T follicular helper cell (primary cell): Measurements from ENCODE around the gene HIPK2.
A peak's percentile ranks its signal among the peaks of the same experiment; 100 is the strongest.

ENCODE experiments used
- DNase-seq: peaks from one replicate; pipeline ENCODE4 v3.0.0-alpha.2; 2020; ENCODE audit warnings: low read depth

Gene HIPK2

DNA sequence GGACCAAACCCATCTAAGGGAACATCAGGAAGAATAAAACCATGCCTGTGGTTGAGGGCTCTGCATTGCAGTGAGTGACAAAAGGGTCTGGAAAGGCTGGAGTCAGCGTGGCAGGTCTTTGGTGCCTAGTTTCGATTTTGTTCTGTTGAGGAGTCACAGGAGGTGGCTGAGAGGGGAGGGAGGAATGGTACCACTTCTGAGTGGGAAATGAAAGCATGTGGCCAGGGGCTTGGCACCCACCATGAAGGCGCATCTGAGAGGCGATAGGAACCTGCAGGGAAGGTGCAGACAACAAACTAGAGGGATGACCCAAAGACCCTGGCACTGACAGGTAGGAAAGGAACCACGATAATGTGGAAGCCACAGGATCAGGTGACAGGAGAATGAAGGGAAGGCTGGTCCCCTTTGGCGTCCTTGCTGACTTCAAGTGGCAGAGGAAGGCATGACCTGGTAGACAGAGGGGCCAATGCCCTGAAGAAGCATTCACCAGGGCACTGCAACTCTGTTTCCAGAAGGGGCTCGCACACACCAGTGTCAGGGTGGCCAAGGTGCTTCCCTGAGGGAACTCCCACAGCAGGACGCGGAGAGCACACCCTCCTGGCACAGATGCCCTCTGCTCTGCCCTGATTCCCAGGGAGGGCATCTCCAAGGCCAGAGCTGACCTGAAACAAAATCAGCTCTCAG, 41.7 kb downstream of the HIPK2 start:
- DNase-seq, result no peak

DNA sequence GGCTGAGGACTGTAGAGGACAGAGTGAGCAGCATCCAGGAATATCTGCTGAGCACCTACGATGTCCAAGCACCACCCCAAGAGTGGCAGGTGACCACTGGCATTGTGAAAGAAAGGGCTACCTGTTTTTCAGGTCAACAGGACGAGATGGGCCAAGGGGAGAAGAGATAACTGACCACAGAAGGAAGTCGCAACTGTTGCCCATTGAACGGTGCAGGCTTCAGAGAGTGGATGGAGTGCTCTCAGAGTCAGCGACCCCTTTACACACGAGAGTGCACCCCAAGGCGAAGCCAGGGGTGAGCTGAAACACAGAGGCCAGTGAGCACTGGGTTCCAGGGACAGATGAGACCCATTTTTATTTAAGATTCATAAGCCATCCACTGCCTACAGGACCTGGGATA, 42.3 kb downstream of the HIPK2 start:
- DNase-seq, result no peak

DNA sequence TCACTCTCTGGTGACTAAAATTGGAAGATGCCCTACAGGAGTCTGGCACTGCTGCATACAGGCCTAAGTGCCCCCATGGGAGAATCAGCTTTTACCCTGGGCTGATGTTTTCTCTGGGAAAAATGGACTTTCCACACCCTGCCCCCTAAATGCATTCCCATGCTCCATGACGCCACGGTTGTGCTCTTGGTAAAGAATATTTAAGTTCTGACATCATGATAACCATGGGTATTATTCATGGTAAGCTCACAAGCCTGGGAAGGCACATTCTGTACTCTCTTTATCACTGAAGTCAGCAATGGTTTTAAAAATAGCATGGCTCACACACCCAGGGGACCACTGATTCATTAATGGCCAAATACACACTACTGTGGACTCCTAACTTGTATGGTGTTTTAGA, 43.4 kb downstream of the HIPK2 start:
- DNase-seq, result no peak

DNA sequence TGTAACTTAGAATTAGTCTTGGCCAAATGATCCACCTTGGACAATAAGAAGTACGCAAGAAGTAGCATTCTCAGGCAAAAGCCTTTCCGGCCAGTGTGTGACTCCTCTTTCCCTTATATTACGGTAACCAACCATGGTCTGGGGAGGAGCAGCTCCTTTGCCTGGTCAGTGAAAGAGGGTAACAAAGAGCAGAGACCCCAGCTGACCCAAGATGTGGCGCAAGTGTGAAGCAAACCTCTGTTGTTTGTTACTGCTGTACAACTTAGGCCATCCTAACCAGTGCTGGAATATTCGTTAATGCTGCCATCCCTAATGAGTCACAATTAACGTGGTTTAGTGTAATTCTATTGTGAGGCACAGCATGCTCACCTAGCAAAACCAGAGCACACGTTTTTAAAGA, 44.0 kb downstream of the HIPK2 start:
- no peak for DNase-seq

DNA sequence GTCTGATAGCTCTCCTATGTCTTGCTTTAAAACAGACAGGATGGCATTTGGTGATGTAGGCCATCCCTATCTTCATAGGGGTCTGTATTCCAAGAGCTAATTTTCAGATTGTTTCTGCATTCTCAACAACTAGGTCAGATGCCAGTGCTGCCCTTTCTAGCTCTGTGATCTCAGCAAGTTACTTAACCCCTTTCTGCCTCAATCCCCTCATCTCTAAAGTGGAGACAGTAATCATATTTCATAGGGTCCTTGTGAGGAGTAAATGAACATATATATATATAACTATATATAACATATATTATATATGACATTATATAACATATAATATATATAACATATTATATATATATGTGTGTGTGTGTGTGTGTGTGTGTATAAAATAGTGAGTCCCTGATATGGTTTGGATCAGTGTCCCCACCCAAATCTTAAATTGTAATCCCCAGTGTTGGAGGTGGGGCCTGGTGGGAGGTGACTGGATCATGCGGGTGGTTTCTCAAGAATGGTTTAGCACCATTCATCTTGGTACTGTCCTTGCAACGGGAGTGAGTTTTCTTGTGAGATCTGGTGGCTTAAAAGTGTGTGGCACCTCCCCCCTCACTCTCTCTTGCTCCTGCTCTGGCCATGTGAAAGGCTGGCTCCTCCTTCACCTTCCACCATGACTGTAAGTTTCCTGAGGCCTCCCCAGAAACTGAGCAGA, 45.2 kb downstream of the HIPK2 start:
- DNase-seq, result no peak

DNA sequence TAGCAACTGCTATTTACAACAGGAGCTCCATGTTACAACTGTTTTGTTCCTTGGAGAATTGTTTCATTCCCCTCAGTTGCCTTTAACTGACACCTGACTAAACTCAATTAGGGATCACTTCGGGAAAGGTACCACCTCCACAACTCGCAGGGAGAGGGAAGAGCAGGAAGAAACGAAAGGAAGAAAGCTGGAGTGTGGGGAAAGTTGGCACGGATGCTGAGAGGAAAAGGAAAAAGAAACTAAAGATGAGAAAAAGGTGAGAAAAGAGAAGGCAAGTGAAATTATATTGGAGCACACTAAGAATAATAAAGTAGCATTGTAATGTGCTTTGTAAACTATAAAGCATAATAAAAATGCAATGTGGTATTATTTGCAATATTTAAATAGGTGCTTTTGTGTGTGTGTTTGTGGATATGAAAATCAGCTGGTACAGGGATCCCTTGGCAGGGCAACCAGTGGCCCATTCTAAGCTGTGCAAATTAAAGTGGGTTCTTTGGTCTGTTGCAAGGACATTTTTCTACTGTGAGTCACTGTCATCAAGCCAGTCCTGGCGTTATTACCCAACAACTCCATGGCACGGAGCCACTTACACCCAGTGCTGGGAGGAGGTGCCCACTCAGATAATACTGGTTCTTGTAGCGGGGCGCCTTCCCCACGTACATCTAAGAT, 45.9 kb downstream of the HIPK2 start:
- no peak for DNase-seq

DNA sequence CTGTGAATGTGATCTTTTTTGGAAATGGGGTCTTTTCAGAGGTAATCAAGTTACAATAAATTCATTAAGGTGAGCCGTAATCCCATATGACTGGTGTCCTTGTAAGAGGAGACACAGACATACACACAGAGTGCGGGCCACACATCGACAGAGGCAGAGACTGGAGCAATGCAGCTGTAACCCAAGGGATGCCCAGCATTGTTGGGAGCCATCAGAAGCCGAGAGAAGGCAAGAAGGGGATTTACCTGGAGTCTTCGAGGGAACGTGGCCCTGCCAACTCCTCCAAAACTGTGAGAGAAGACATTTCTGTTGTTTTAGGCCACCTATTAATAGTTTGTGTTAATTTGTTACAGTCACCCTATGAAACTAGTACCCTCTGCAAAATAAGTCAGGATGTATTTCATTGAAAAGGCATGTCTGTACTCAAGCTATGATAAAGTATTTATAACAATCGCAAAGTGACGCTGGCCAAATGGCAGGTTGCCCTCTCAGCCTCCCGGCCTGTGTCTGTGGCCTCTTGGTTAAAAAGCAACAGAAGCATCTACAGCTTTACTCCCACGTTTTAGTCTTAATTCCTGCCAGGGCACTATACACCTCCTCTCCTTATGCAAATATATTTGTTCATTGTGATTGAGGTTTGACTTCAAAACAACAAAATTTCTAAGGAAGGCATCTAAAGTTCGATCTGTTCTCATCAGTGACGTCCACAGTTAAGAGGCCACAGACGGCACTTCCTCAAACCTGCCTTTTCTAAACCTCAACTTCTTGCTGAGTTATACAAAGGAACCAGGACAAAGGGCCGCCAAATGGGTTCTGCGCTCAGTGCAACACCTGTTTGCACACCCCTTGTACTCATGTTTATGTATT, 46.8 kb downstream of the HIPK2 start:
- DNase-seq, result peak; percentile 33

DNA sequence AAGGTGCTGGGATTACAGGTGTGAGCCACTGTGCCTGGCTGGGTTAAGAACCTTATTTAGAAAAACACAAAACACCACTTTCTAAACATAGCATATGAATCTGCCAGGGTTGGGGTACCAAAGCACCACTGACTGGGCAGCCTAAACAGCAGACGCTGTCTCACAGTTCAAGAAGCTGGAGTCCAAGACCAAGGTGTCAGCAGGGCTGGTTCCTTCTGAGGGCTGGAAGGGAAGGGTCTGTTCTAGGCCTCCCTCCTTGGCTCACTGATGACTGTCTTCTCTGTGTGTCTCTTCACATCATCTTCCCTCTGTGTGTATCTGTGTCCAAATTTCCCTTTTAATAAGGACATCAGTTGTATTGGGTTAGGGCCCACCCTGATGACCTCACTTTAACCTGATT, 49.6 kb downstream of the HIPK2 start:
- DNase-seq, result no peak

DNA sequence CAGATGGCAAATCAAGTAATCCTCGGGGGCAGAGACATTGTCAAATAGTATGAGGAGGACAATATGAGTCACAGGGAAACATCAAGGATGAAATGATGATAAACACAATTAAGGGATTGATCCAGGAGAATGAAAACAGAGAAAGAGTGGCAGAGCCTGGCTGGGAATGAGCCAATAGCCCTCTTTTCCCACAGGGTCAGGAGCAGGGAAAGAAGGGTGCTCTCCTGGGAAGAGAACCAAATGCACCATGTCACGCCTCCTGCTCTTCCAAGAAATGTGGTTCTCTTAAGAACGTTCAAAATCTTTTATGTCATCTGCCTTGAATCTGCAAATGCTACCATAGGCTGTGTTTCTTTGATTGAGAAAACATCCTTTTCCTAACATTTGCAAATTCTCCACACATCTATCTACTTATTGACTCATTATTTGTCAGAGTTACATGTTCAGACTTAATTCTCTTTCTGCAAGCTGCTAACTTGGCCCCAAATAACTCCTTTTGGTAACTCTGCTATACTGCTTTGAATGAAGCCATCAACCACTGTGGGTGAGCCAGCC, 50.6 kb downstream of the HIPK2 start:
- no peak for DNase-seq

DNA sequence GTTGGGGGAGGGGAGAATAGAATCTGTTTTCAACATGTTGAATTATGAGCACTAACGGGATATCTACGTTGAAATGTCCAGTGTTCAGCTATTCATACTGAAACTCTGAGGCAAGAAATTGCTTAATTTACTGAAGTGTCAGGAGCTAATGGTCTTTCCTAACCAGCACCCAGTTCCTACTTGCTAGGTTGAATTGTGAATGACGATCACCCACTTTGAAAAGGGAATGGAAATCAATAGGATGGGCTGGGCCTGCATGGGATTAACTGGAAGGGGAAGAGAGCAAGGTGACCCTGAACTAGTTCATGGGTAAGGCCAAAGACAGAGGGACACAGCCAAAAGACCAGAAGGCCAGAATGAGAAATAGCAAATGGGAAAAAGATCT, 51.3 kb downstream of the HIPK2 start:
- DNase-seq, result no peak

DNA sequence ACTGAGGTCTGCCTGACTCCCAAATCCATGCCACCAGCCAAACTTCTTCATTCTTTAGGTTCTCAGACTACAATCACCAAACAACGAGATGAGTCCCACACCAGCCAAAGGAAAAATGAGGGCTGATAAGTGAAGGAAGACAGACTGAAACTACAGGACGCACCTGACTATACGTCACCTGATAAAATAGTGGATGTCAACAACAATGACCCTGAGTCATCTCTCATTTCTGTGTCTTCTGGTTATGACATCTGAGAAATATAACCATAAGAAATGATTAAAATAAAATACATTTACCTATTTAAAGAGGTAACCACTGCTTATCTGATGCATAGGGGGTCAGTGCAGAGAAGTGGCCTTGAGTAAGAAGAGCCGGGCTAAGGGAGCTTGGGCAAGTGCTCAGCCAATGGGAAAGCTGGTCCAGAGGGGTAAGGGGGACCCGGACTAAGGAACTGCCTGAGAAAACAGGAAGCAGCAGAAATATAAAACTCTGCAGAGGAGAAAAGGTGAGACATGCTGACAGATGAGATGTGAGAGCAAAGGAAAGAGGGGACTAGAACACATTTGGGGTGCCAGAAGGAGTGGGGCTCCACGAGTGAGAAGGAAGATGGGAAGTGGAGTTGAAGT, 51.8 kb downstream of the HIPK2 start:
- no peak for DNase-seq

DNA sequence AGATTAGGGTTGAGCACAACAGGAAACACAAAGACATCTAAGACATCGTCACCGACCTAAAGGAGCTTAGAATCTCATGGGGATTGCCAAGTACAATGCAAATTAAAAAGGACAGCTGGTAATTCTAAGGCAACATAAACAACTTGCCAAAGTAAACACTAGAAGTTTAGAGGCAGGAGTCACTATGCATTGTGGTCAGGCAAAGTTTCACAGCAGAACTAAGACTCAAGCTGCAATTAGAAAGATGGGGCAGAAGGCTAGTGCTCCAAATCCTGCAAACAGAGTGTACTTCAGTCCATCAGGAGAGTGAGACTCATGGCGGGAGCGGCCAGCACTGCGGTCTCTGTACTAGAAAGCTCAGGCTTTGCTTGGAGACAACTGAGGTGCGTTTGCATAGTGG, 52.7 kb downstream of the HIPK2 start:
- DNase-seq, result no peak

DNA sequence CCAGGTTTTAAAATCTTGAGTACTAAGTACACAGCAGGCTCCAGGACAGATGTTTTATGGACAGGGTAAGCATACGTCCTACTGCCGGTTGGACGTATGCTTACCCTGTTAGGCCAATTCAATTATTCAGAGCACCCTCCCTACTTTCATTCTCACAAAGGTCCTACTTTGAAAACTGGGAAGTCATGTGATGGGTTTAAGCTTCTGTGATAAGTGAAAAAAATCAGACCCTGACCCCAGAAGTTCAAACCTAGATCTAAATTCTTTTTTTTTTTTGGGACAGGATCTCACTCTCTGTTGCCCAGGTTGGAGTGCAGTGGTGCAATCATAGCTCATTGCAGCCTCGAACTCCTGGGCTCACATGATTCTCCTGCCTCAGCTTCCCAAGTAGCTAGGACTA, 55.2 kb downstream of the HIPK2 start:
- no peak for DNase-seq

DNA sequence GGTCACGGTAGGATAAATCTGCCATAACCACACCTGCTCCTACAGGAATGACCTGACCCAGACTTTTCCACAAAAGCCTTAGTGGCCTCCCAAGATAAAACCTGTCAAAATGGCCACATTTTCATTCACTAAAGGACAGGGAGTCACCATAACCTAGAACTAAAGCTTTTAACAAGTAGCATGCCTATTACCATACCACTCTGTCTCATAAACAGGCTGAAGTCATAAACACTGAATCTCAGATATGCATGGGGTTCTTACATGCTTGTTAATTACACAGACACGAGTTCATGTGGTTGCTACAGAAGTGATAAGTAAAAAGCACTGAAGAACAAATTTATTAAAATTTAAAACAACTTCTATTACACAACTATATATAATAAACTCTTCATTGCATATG, 56.0 kb downstream of the HIPK2 start:
- DNase-seq, result no peak

DNA sequence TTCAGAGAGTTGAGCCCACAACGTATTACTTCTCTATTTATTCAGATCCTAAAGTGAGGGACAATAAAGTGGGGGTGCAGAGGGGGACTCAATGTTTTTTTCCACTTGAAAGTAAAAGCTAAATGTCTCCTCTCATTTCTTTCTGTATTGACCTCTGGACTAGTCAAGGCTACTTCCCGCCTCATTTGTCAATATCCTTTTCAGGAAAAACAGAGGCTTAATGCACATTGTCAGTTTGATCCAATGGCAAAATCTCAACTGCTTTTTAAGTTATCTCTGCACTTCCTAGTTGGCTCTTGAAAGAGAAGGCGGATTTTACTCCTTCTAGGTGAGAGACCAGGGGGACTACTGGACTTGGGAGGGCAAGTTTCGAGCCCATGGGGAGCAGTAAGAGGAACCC, 56.4 kb downstream of the HIPK2 start:
- no peak for DNase-seq

DNA sequence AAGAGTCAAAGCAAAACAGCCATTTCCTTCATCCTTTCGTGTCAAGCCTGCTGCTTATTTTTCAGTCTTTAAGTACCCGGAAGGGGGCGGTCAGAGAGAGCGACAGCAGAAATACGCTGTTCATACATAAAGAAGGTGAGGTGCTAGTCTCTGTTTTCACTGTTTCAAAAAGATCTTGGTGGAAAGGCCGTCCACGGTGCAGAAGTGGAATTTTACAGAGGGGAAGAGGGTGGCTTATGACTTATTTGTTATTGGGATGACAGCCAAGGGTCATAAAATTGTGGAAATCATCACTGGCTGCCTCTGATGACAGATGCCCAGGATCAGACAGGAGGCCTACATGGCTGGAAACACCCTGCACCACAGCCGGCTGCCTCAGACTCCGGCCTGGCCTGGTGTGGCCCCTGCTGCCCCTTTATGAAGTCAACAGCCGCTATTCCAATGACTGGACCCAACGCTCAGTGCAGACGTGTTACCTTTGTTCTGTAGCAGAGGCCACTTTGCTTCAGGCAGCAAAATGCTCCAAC, 57.0 kb downstream of the HIPK2 start:
- DNase-seq, result no peak

DNA sequence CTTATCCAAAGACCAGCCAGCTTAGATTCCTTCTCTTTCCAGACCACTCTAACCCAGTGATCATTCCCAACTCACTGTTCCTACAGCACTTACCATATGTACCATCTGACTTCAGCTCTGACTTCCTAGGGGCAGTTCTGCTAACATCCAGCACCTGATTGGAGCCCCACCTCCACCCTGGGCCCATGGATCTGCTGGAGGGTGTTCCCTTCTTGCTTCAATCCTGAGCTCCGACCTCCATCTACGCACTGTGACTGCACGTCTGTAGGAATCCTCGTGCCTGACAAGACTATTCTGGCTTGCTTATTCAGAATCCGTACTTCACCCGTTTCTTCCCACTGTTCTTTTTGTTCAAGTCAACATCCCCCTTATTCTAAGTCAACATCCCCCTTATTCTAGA, 57.6 kb downstream of the HIPK2 start:
- no peak for DNase-seq

DNA sequence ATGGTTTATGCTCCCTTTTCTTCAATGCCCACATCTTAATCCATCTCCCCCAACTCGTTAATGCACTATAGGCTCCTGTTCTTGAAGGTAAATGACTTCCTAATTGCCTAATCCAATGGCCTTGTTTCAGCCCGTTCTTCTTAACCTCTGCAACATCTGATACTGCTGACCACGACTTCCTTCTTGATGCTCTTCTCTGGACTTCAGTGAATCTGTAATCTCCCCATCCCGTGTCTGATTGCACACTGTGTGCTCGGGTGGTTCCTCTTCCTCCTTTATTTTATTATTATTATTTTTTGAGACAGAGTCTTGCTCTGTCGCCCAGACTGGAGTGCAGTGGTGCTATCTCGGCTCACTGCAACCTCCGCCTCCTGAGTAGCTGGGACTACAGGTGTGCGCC, 58.9 kb downstream of the HIPK2 start:
- DNase-seq, result no peak

DNA sequence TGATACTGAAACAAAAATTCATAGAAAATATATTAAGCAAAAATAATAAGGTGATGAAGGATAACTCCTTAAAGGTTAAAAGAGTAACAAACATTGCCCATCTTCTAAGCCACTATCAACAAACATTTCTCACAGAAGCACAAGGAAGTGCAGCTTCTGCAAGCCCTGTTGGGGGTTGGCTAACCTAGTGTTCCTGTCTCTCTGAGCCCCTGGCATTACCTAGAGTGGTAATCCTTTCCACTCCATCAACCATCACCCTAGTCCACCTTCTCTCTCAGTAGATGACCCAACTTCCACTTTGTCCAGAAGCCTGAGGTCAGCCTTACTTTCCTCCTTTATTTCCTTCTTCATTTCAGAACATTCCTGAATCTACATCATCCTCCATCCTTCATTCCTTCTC, 59.7 kb downstream of the HIPK2 start:
- DNase-seq, result no peak

DNA sequence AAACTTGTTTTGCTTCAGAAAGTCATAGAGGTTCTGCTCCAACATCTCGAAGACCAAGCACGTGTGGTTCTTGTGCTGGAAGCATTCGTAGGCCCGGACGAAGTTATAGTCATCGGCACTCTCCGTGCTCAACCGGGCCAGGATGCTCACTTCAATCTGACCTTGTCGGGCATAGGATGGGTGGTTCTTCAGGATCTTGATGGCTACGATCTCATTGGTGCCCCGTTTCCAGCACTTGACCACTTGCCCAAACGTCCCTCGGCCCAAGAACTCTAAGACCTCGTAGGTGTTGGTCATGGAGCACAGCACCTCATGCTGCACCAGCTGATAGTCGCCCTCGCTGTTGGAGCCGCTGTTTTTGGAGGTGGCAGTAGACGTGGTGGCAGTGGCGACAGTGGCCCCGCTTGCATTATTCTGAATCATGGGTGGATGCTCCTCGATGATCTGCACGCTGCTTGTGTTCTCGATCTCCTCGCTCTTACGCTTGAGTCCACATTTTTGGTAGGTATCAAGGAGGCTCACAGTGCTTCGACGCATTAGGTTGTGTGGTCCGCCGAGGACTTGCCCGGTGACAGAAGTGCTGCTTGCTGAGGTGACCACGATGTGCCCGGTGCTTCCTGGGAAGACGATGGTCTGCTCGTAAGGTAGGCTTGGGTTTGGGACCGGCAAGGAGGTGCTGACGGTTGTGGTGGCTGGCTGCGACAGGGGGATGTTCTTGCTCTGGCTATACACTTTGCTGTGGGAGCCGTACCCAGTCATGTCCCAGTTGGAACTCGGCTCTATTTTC, 61.4 kb downstream of the HIPK2 start:
- DNase-seq, result no peak
